ENCODE data around the gene FAM167B.
A peak's percentile ranks its signal among the peaks of the same experiment; 100 is the strongest.

FAM167B gene

DNA sequence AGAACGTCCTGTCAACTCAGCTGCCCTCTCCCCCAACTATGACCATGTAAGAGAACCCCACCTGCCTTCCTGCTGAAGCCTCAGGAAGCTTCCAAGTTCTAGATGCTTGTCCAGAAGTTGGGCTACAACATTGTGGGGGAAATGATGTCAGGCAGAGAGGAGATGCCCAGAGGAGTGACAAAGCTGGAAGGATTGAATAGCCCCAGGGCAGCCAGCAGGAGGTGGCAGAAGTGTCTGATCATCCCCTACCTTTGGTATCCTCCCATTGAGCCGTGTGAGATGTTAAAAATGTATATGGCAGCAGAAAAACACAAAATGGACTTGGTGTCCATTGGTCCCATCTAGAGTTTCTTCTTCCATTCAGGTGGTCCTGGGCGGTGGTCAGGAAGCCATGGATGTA is 18.3 kb upstream of the FAM167B start:
- H3K27me3 ChIP-seq (ENCODE audit: control insufficient read depth, insufficient read depth, low read length) = no peaks in the 10 kb centered on the region
- no peaks in the 10 kb centered on the region for H3K4me1 ChIP-seq (ENCODE audit: control insufficient read depth, insufficient read depth, low read length)
- H3K9ac ChIP-seq (ENCODE audit: low read length) = no peak overlapping the region
- peaks cover 84% of the 10 kb centered on the region for H3K36me3 ChIP-seq (ENCODE audit: control insufficient read depth, insufficient read depth, low read length)
- no peak overlapping the region for H3K27ac ChIP-seq (ENCODE audit: low read depth, low read length)
- H3K9me3 ChIP-seq (ENCODE audit: control insufficient read depth, insufficient read depth, low read depth, low read length) = no peaks in the 10 kb centered on the region
- H3K4me3 ChIP-seq (ENCODE audit: low read depth, low read length) = no peak overlapping the region

DNA sequence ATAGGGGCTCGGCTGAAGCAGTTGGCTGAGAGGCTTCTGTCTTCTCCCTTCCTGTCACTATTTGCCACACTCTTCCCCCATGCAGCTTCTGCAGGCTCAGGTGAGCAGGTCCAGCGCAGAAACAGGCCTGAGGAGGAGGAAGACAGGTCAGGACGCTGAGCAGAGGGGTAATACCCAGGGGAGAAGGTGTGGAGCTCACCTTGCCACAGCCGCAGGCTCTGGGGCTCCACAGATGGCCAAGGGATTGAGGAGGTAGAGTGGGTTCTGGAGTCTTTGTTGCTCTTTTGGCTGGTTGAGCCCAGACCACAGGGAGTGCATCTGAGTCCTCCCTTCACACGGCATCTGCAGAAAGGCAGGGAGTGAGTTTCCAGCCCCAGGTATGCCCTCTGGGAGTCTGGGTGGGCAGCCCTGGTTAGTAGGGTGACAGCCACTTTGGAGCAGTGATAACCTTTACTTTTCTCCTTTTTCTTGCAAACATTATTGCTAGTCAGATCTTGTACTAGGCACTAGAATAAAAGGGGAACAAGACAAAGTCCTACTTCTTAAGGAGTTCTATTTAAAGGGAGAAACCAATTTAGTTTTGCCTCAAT is 15.1 kb upstream of the FAM167B start:
- Histone ChIP-seq H3K4me1 (ENCODE audit: control insufficient read depth, insufficient read depth, low read length) (no peaks in the 10 kb centered on the region), H3K27ac (ENCODE audit: low read depth, low read length) (no peak overlapping the region), H3K9me3 (ENCODE audit: control insufficient read depth, insufficient read depth, low read depth, low read length) (no peaks in the 10 kb centered on the region), H3K36me3 (ENCODE audit: control insufficient read depth, insufficient read depth, low read length) (peaks cover 72% of the 10 kb centered on the region), H3K9ac (ENCODE audit: low read length) (no peak overlapping the region), H3K27me3 (ENCODE audit: control insufficient read depth, insufficient read depth, low read length) (no peaks in the 10 kb centered on the region), H3K4me3 (ENCODE audit: low read depth, low read length) (no peak overlapping the region)

DNA sequence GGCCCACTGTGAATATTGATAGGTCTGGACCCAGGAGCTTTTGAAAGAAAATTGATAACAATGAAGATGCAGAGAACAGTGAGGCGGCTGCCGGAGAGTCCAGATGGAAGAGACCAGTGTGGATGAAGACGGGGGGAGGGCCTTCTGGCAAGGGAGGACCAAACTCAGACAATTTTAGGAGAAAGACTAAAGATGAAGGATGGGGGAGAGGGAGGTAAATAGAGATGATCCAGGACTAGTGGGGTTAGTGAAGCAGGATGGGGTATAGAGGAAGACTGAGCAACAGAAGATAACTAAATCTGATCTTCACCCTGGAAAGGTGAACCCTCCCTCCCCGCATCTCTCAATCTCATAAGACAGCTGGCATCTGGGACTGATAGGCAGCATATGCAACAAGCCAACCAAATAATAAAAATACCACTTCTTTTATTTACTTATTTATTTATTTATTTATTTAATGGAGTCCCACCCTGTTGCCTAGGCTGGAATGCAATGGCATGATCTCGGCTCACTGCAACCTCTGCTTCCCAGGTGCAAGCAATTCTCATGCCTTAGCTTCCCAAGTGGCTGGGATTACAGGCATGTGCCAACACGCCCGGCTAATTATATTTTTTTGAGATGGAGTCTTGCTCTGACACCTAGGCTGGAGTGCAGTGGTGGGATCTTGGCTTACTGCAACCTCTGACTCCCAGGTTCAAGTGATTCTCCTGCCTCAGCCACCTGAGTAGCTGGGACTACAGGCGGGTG is 14.3 kb upstream of the FAM167B start:
- Histone ChIP-seq H3K36me3 (ENCODE audit: control insufficient read depth, insufficient read depth, low read length) (peaks cover 65% of the 10 kb centered on the region), H3K9me3 (ENCODE audit: control insufficient read depth, insufficient read depth, low read depth, low read length) (no peaks in the 10 kb centered on the region), H3K4me3 (ENCODE audit: low read depth, low read length) (no peak overlapping the region), H3K9ac (ENCODE audit: low read length) (no peak overlapping the region), H3K27ac (ENCODE audit: low read depth, low read length) (no peak overlapping the region), H3K4me1 (ENCODE audit: control insufficient read depth, insufficient read depth, low read length) (no peaks in the 10 kb centered on the region), H3K27me3 (ENCODE audit: control insufficient read depth, insufficient read depth, low read length) (no peaks in the 10 kb centered on the region)

DNA sequence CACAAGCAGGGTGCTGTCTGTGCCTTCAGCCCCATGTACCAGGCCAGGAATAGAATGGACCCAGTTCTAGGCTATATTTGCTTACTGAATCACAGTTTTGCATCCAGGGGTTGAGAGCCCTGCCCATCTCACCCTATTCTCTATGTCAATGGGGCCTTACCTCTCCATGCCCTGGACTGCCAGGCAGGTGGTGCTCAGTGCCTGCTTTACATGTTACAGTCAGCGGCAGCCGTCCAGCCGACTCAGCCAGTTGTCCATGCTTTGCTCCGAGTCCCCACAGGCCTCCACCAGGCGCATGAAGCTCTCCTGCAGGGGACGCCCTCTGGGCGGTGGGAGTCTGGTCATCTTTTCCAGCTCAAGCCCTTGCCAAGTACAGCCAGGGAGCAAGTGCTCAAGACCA is 12.2 kb upstream of the FAM167B start:
- no peak overlapping the region for H3K4me3 ChIP-seq (ENCODE audit: low read depth, low read length)
- no peaks in the 10 kb centered on the region for H3K9me3 ChIP-seq (ENCODE audit: control insufficient read depth, insufficient read depth, low read depth, low read length)
- H3K9ac ChIP-seq (ENCODE audit: low read length) = no peak overlapping the region
- peaks cover 46% of the 10 kb centered on the region for H3K36me3 ChIP-seq (ENCODE audit: control insufficient read depth, insufficient read depth, low read length)
- no peaks in the 10 kb centered on the region for H3K27me3 ChIP-seq (ENCODE audit: control insufficient read depth, insufficient read depth, low read length)
- H3K4me1 ChIP-seq (ENCODE audit: control insufficient read depth, insufficient read depth, low read length) = peaks cover 7% of the 10 kb centered on the region; the same call in 1 of the 2 replicates
- H3K27ac ChIP-seq (ENCODE audit: low read depth, low read length) = no peak overlapping the region

DNA sequence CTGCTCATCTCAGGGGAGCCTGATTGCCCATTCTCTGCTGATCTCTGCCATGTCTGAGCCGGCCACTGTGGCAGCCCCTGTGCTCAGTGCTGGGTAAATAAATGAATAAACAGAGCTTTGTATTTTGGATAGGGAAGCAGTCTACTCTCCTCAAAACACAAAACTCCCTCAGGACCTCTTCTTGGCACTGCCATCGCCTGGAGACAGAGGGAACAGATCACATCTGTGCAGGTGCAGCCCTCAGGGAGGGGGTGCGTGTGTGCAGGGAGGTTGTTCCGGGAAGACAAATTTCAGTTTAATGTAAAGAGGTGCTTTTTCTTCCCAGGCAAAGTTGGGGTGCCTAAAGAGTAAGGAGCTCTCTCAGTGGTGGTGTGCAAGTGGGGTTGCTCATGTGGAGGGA is 7.7 kb upstream of the FAM167B start:
- Histone ChIP-seq H3K27me3 (ENCODE audit: control insufficient read depth, insufficient read depth, low read length) (no peaks in the 10 kb centered on the region), H3K9ac (ENCODE audit: low read length) (peak overlapping the region; percentile 68), H3K4me1 (ENCODE audit: control insufficient read depth, insufficient read depth, low read length) (peaks cover 14% of the 10 kb centered on the region), H3K9me3 (ENCODE audit: control insufficient read depth, insufficient read depth, low read depth, low read length) (no peaks in the 10 kb centered on the region), H3K4me3 (ENCODE audit: low read depth, low read length) (peak overlapping the region; percentile 87), H3K36me3 (ENCODE audit: control insufficient read depth, insufficient read depth, low read length) (peaks cover 10% of the 10 kb centered on the region), H3K27ac (ENCODE audit: low read depth, low read length) (no peak overlapping the region)

DNA sequence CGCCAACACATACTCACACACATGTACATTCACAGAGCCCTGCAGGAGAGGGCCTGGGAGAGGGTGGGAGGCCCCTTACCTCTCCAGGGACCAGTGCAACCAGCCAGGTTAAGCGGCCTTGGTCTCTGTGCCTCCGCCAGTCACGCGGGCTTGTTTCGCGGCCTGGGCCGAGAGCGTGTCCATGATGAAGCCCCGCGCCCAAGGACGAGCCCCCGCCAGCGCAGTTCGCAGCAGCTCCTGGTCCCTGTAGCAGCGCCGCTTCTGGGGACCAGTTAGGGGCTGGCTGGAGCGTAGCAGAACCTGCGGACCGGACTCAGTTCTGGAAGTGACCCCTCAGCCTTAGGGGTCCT is 7.3 kb upstream of the FAM167B start:
- Histone ChIP-seq H3K4me1 (ENCODE audit: control insufficient read depth, insufficient read depth, low read length) (peaks cover 14% of the 10 kb centered on the region), H3K27ac (ENCODE audit: low read depth, low read length) (no peak overlapping the region), H3K36me3 (ENCODE audit: control insufficient read depth, insufficient read depth, low read length) (peaks cover 6% of the 10 kb centered on the region), H3K9ac (ENCODE audit: low read length) (peak overlapping the region; percentile 68), H3K4me3 (ENCODE audit: low read depth, low read length) (peak overlapping the region; percentile 87), H3K9me3 (ENCODE audit: control insufficient read depth, insufficient read depth, low read depth, low read length) (no peaks in the 10 kb centered on the region), H3K27me3 (ENCODE audit: control insufficient read depth, insufficient read depth, low read length) (no peaks in the 10 kb centered on the region)

DNA sequence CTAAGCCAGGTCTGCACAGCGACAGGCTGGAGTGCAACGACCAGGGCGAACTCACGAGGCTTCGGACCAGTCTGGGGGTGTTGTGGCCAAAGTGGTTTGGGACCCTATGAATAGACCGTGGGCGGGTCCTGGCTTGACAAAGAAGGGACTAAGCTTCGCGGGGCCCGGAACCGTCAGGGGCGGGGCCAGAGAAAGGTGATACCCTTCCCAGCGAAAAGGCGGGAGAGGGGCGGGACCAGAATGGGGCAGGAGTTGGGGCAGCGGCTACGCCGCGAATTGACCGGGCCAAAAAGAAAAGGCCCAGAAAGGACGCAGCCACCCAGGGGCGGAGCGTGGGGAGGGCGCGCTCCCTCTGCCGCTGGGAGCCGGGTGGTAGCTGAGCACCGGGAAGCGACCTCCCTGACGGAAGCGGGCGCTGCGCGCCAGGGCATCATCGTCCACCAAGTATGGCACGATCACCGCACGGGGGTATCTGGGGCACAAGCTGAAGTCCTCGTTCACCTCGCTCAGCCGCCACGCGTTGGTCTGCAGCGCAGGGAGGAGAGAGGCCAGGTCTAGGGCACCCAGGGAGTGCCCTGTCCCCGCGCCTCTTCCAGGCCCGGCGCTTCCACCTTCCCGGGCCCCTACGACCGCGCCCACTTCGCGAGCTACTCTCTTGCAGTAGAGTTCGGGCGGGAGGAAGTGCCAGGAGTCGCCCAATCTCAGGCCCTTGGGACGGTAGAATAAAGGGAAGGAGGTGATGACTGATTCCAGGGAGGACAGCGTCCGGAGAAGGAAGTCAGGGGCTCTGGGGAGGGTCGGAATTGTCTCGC is 6.7 kb upstream of the FAM167B start:
- peak overlapping the region; percentile 36; the same call in 1 of the 2 replicates for H3K27ac ChIP-seq (ENCODE audit: low read depth, low read length)
- H3K9me3 ChIP-seq (ENCODE audit: control insufficient read depth, insufficient read depth, low read depth, low read length) = no peaks in the 10 kb centered on the region
- peak overlapping the region; percentile 82 for H3K9ac ChIP-seq (ENCODE audit: low read length)
- H3K4me1 ChIP-seq (ENCODE audit: control insufficient read depth, insufficient read depth, low read length) = peaks cover 14% of the 10 kb centered on the region
- H3K4me3 ChIP-seq (ENCODE audit: low read depth, low read length) = peak overlapping the region; percentile 87
- peaks cover 4% of the 10 kb centered on the region for H3K36me3 ChIP-seq (ENCODE audit: control insufficient read depth, insufficient read depth, low read length)
- no peaks in the 10 kb centered on the region for H3K27me3 ChIP-seq (ENCODE audit: control insufficient read depth, insufficient read depth, low read length)

DNA sequence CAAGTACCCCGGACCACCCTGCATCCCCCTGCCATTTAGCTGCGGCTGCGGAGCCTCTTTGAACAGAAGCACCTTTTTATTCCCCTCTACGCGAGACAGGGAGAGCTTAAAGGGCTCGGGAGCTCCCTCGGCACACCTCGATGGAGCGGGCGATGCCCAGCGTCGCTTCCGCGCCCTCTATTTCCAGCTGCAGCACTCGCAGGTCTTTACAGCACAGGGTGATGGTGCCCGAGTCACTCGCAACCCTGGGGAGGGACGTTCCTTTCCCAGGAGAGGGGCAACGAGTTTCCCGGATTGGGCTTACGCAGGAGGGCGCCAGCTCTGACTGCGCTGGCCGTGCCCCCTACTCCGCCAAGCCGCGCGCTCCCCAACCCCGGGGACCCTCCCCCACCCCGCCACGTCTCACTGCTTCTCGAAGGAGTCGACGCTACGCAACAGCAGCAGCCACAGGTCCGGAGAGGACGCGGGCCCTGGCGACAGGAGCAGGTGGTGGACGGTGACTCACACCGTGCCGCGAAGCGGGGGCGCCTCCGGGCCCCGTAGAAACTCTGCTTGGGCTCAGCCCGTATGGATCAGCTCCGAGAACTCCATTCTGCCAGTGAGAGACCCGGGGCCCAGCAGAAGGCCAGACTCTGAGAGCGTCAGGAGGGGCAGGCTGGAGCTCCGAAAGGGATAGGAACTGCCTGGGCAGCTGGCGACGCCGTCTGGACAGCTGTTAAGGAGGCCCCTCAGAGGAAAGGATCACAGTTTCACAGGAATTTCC is 5.8 kb upstream of the FAM167B start:
- Histone ChIP-seq H3K36me3 (ENCODE audit: control insufficient read depth, insufficient read depth, low read length) (peaks cover 2% of the 10 kb centered on the region), H3K4me1 (ENCODE audit: control insufficient read depth, insufficient read depth, low read length) (peaks cover 14% of the 10 kb centered on the region), H3K27ac (ENCODE audit: low read depth, low read length) (peak overlapping the region; percentile 36; the same call in 1 of the 2 replicates), H3K9ac (ENCODE audit: low read length) (peak overlapping the region; percentile 82), H3K27me3 (ENCODE audit: control insufficient read depth, insufficient read depth, low read length) (no peaks in the 10 kb centered on the region), H3K4me3 (ENCODE audit: low read depth, low read length) (peak overlapping the region; percentile 87), H3K9me3 (ENCODE audit: control insufficient read depth, insufficient read depth, low read depth, low read length) (no peaks in the 10 kb centered on the region)

DNA sequence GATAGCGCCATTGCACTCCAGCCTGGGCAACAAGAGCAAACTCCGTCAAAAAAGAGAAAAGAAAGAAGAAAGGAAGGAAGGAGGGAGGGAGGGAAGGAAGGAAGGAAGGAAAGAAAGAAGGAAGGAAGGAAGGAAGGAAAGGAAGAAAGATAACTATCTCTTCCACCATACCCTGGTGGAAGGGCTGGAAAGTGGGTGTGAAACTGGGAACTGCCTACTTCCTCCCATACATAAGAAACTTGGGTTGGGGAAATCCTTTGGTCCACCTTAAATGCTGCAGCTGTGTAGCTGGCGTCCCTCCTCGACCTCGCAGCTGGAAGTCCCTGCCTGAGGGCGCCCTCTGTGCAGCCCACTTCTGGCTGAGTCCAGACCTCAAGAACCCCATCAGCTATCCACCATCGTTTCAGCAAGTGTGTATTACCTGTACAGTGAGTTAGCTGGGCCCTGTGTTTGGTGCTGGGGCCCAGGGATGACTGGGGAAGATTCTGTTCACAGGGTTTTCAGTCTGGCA is 4.6 kb upstream of the FAM167B start:
- no peaks in the 10 kb centered on the region for H3K9me3 ChIP-seq (ENCODE audit: control insufficient read depth, insufficient read depth, low read depth, low read length)
- H3K36me3 ChIP-seq (ENCODE audit: control insufficient read depth, insufficient read depth, low read length) = no peaks in the 10 kb centered on the region
- H3K4me3 ChIP-seq (ENCODE audit: low read depth, low read length) = peak overlapping the region; percentile 19; the same call in 1 of the 2 replicates
- H3K9ac ChIP-seq (ENCODE audit: low read length) = no peak overlapping the region
- H3K27me3 ChIP-seq (ENCODE audit: control insufficient read depth, insufficient read depth, low read length) = no peaks in the 10 kb centered on the region
- no peak overlapping the region for H3K27ac ChIP-seq (ENCODE audit: low read depth, low read length)
- H3K4me1 ChIP-seq (ENCODE audit: control insufficient read depth, insufficient read depth, low read length) = peaks cover 14% of the 10 kb centered on the region

DNA sequence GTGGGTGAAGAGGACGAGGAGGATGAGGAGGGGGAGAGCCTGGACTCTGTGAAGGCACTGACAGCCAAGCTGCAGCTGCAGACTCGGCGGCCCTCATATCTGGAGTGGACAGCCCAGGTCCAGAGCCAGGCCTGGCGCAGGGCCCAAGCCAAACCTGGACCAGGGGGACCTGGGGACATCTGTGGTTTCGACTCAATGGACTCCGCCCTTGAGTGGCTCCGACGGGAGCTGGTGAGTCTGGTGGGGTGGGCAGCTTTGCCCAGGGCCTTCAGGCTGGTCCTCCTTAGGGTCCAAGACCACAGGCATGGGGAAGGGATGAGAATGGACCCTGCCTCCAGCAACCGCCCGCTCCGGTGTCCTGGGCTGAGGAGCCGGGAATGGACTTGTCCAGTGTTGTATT is 430 bp downstream of the FAM167B start:
- no peak overlapping the region for H3K9ac ChIP-seq (ENCODE audit: low read length)
- no peaks in the 10 kb centered on the region for H3K9me3 ChIP-seq (ENCODE audit: control insufficient read depth, insufficient read depth, low read depth, low read length)
- no peak overlapping the region for H3K4me3 ChIP-seq (ENCODE audit: low read depth, low read length)
- no peaks in the 10 kb centered on the region for H3K36me3 ChIP-seq (ENCODE audit: control insufficient read depth, insufficient read depth, low read length)
- peaks cover 26% of the 10 kb centered on the region for H3K4me1 ChIP-seq (ENCODE audit: control insufficient read depth, insufficient read depth, low read length)
- H3K27me3 ChIP-seq (ENCODE audit: control insufficient read depth, insufficient read depth, low read length) = no peaks in the 10 kb centered on the region
- no peak overlapping the region for H3K27ac ChIP-seq (ENCODE audit: low read depth, low read length)

All from HUES6 (cell line).